Endothelial cell of umbilical vein (primary cell): Measurements from ENCODE around the gene LAMC3. TPM values are rescaled to one million over a fixed set of nuclear protein-coding genes. Genes with fewer than 3 reads are reported as not detected.

ENCODE experiments used
- BruUV-seq: library from RNA; stranded (reverse); fragments of 400-500 nt; replicated peaks from 2 replicates; lab custom pipeline; 2021; lab: Mats Ljungman, UMichigan
- CTCF ChIA-PET: fragments of 300-600, 350-600 bp; sonication (Branson Sonifier 250); formaldehyde crosslinking; loops from one replicate; lab custom pipeline; 2021; ENCODE audit warnings: antibody characterized with exemption, inconsistent platforms; lab: Charles Lee
- POLR2A ChIA-PET: fragments of 300-600, 350-600 bp; sonication (Branson Sonifier 250); formaldehyde crosslinking; loops from one replicate; lab custom pipeline; 2021; ENCODE audit warnings: antibody characterized with exemption, inconsistent platforms; lab: Charles Lee
- DNase-seq: peaks from one replicate; pipeline ENCODE4 v3.0.0-alpha.2; 2011; ENCODE audit warnings: low read depth, low spot score
- FAIRE-seq: peaks from 2 replicates; lab custom pipeline; 2011; peaks lifted over from hg19 to GRCh38; lab: Jason Lieb, UNC
- H2AFZ ChIP-seq: 2 replicates; pipeline ENCODE4 v1.6.0; 2012; ENCODE audit warnings: low read depth, low read length, control low read depth, inconsistent platforms
- H3K27ac ChIP-seq: 2 replicates; pipeline ENCODE4 v1.5.1; 2011; ENCODE audit warnings: low read depth, mild to moderate bottlenecking, control low read depth, low read length, moderate library complexity; ENCODE audit not compliant: insufficient read depth
- H3K27me3 ChIP-seq, 2 experiments: 2 replicates each; pipeline versions ENCODE4 v1.6.0 to v1.6.1; 2011; ENCODE audit warnings: low read length in 2 of 2, mixed read lengths in 1 of 2; ENCODE audit not compliant: control insufficient read depth in 2 of 2, insufficient read depth in 2 of 2
- H3K36me3 ChIP-seq, 2 experiments: 2 replicates in 1 of 2; 3 replicates in 1 of 2; pipeline ENCODE4 v1.5.1; 2011; ENCODE audit warnings: low read length in 2 of 2, mild to moderate bottlenecking in 1 of 2, moderate library complexity in 1 of 2; ENCODE audit not compliant: control insufficient read depth in 2 of 2, insufficient read depth in 2 of 2; ENCODE audit errors: extremely low read depth in 1 of 2
- H3K4me1 ChIP-seq: 3 replicates; pipeline ENCODE4 v1.5.1; 2011; ENCODE audit warnings: mild to moderate bottlenecking, low read length; ENCODE audit not compliant: control insufficient read depth, insufficient read depth; ENCODE audit errors: extremely low read depth
- H3K4me2 ChIP-seq: 2 replicates; pipeline ENCODE4 v1.6.1; 2011; ENCODE audit warnings: low read length, control low read depth, mixed read lengths; ENCODE audit not compliant: insufficient read depth
- H3K4me3 ChIP-seq, 3 experiments: fragments of 200-600 bp in 1 of 3; sonication (generic), shearing (Covaris generic) in 1 of 3; replicated peaks in 1 of 3; 2 replicates each; pipeline ENCODE4 v1.5.1; 2011 to 2016; ENCODE audit warnings: control low read depth in 3 of 3, low read length in 3 of 3, mild to moderate bottlenecking in 2 of 3, inconsistent platforms in 1 of 3, low read depth in 1 of 3, moderate library complexity in 1 of 3; ENCODE audit not compliant: insufficient read depth in 1 of 3
- H3K79me2 ChIP-seq: 2 replicates; pipeline ENCODE4 v1.6.0; 2012; ENCODE audit warnings: low read length, inconsistent platforms; ENCODE audit not compliant: control insufficient read depth, insufficient read depth
- H3K9ac ChIP-seq: replicated peaks from 2 replicates; pipeline ENCODE3; 2011; ENCODE audit warnings: low read length, control low read depth; ENCODE audit not compliant: insufficient read depth; ENCODE audit errors: extremely low read depth
- H3K9me1 ChIP-seq: replicated peaks from 3 replicates; pipeline ENCODE4 v1.6.0; 2011; ENCODE audit warnings: mild to moderate bottlenecking, low read length; ENCODE audit not compliant: control insufficient read depth, insufficient read depth; ENCODE audit errors: extremely low read depth
- H3K9me3 ChIP-seq: replicated peaks from 2 replicates; pipeline ENCODE4 v1.5.1; 2012; ENCODE audit warnings: low read length, inconsistent platforms; ENCODE audit not compliant: control insufficient read depth, insufficient read depth
- H4K20me1 ChIP-seq: replicated peaks from 2 replicates; pipeline ENCODE3; 2011; ENCODE audit warnings: mild to moderate bottlenecking, low read length; ENCODE audit not compliant: control insufficient read depth, insufficient read depth; ENCODE audit errors: extremely low read depth
- EZH2 ChIP-seq: IDR thresholded peaks from 2 replicates; pipeline ENCODE4 v1.6.1; 2012; ENCODE audit warnings: borderline replicate concordance, low read depth, mild to moderate bottlenecking, moderate library complexity, low read length, inconsistent platforms; ENCODE audit not compliant: severe bottlenecking
- FOS ChIP-seq: IDR thresholded peaks from 2 replicates; pipeline ENCODE4 v1.6.1; 2011; ENCODE audit warnings: mild to moderate bottlenecking, low read length, moderate library complexity, borderline replicate concordance; ENCODE audit not compliant: insufficient read depth
- GATA2 ChIP-seq: IDR thresholded peaks from 2 replicates; pipeline ENCODE4 v1.7.0; 2011; ENCODE audit warnings: low read depth, mild to moderate bottlenecking, moderate library complexity, mixed read lengths, low read length; ENCODE audit not compliant: insufficient read length, insufficient read depth
- JUN ChIP-seq: IDR thresholded peaks from 2 replicates; pipeline ENCODE4 v1.6.1; 2011; ENCODE audit warnings: borderline replicate concordance, low read depth; ENCODE audit not compliant: insufficient read length, insufficient read depth
- MYC ChIP-seq: IDR thresholded peaks from one replicate; pipeline ENCODE4 v1.6.1; 2011; ENCODE audit warnings: mild to moderate bottlenecking, low read depth, low read length
- POLR2A ChIP-seq: IDR thresholded peaks from 2 replicates; pipeline ENCODE4 v1.6.1; 2012; ENCODE audit warnings: low read depth, mild to moderate bottlenecking, control low read depth, low read length
- POLR2AphosphoS5 ChIP-seq: IDR thresholded peaks from 2 replicates; pipeline ENCODE4 v1.6.1; 2012; ENCODE audit warnings: low read depth, mild to moderate bottlenecking, control low read depth, low read length, moderate library complexity; ENCODE audit not compliant: insufficient read depth
- dilution Hi-C: fragments of 300-500 bp; cut with MboI; formaldehyde crosslinking; loops from one replicate; pipeline ENCODE4 v1.15.0; 2019; ENCODE audit warnings: low sequenced_read_pairs; ENCODE audit not compliant: extremely low pct_ligation_motif_present
- intact Hi-C: fragments of 100-400 bp; cut with micrococcal nuclease; formaldehyde crosslinking; loops from one replicate; pipeline ENCODE4 v1.10.0; 2022
- polyA plus RNA-seq, 4 experiments: library from polyadenylated mRNA; depleted of rRNA in 3 of 4; stranded (reverse) in 3 of 4; unstranded in 1 of 4; fragments of >200 nt; gene quantifications; 2 replicates each; pipeline versions ENCODE4 v1.2.1 to v1.2.3, GENCODE V29; 2011 to 2012; ENCODE audit warnings: missing spikeins in 1 of 4
- total RNA-seq: library from RNA; stranded (reverse); gene quantifications from 2 replicates; pipeline ENCODE4 v1.2.3, GENCODE V29; 2021
- TF ChIP-seq, protein P1 (sequence below): IDR thresholded peaks from 2 replicates; pipeline ENCODE4 v1.6.1; 2011; ENCODE audit not compliant: insufficient read depth, insufficient read length
- TF ChIP-seq, protein P2 (sequence below), 2 donors: IDR thresholded peaks; 1 replicate in 1 of 2; 2 replicates in 1 of 2; pipeline ENCODE4 v1.5.1; 2011; ENCODE audit warnings: low read length in 2 of 2, mild to moderate bottlenecking in 2 of 2, moderate library complexity in 2 of 2, control low read depth in 1 of 2, inconsistent platforms in 1 of 2, low read depth in 1 of 2; ENCODE audit not compliant: insufficient read depth in 1 of 2; ENCODE audit errors: extremely low read depth in 1 of 2

The LAMC3 gene
- total and polyA plus RNA-seq, 2 donors (not counting 3 experiments of a cell fraction or from before 2014, with no cell fraction given), result 0.18 to 0.38 TPM

DNA sequence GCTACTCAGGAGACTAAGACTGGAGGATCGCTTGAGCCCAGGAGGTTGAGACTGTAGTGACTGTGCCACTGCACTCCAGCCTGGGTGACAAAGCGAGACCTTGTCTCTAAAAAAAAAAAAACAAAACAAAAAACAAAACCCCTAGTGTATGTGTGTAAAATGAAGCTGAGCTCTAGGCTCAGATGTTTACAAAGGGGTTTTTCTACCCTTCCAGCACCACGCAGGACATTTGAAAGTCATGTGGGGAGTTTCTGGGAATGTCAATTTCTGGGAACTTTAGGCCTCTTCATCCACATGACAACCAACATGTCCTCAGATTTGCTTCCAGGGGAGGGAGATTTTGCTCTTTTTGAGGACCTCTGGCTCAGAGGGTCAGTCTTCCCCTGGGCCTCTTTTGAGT lies 44.9 kb downstream of the LAMC3 start:
- Histone ChIP-seq H3K27me3 (no peaks in the 10 kb centered on the region), H3K9ac (no peak overlapping the region), H2AFZ (no peak overlapping the region), H4K20me1 (no peaks in the 10 kb centered on the region), H3K4me1 (no peaks in the 10 kb centered on the region), H3K9me3 (no peaks in the 10 kb centered on the region), H3K4me2 (no peak overlapping the region), H3K79me2 (no peaks in the 10 kb centered on the region), H3K9me1 (no peaks in the 10 kb centered on the region), H3K36me3 (no peaks in the 10 kb centered on the region), H3K27ac (no peak overlapping the region), H3K4me3 (no peak overlapping the region)
- CTCF ChIA-PET, result interaction anchor here (0.7 to 1.6 kb wide), 14 partner anchors 9 to 108 kb away, joined by 3 to 8 read pairs (median 4); partner anchors contain the start of gene NUP214
- FAIRE-seq (no peak), DNase-seq (no peak)
- no TSS peak for BruUV-seq
- dilution Hi-C loops (no loop called here), intact Hi-C loops (no loop called here)
- POLR2A ChIA-PET, result interaction anchor here (1.1 kb wide), 1 partner anchor 14 kb away, joined by 7 read pairs; no protein-coding TSS in a partner anchor
- TF ChIP-seq, protein P1, sequence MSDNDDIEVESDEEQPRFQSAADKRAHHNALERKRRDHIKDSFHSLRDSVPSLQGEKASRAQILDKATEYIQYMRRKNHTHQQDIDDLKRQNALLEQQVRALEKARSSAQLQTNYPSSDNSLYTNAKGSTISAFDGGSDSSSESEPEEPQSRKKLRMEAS, result no peak
- no peak for TF ChIP-seq EZH2
- TF ChIP-seq, protein P2, sequence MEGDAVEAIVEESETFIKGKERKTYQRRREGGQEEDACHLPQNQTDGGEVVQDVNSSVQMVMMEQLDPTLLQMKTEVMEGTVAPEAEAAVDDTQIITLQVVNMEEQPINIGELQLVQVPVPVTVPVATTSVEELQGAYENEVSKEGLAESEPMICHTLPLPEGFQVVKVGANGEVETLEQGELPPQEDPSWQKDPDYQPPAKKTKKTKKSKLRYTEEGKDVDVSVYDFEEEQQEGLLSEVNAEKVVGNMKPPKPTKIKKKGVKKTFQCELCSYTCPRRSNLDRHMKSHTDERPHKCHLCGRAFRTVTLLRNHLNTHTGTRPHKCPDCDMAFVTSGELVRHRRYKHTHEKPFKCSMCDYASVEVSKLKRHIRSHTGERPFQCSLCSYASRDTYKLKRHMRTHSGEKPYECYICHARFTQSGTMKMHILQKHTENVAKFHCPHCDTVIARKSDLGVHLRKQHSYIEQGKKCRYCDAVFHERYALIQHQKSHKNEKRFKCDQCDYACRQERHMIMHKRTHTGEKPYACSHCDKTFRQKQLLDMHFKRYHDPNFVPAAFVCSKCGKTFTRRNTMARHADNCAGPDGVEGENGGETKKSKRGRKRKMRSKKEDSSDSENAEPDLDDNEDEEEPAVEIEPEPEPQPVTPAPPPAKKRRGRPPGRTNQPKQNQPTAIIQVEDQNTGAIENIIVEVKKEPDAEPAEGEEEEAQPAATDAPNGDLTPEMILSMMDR (IDR thresholded peaks at IDR 0.05; ENCODE audit: extremely low read depth in 1 of 2, insufficient read depth in 1 of 2, low read depth in 1 of 2, low read length in 2 of 2), result no peak
- no peak for TF ChIP-seq POLR2A
- no peak for TF ChIP-seq POLR2AphosphoS5
- no peak for TF ChIP-seq GATA2
- no peak for TF ChIP-seq JUN
- no peak for TF ChIP-seq FOS
- no peak for TF ChIP-seq MYC
